HG02970 (cell line): ENCODE data around the gene TBR1.

ENCODE experiments used
- ATAC-seq: cut with Tn5 transposase; IDR thresholded peaks from one replicate; pipeline ENCODE4 v1.9.1; 2021; ENCODE audit warnings: mild to moderate bottlenecking, moderate library complexity, moderate number of reproducible peaks; ENCODE audit not compliant: unreplicated experiment, low FRiP score

The TBR1 gene

DNA sequence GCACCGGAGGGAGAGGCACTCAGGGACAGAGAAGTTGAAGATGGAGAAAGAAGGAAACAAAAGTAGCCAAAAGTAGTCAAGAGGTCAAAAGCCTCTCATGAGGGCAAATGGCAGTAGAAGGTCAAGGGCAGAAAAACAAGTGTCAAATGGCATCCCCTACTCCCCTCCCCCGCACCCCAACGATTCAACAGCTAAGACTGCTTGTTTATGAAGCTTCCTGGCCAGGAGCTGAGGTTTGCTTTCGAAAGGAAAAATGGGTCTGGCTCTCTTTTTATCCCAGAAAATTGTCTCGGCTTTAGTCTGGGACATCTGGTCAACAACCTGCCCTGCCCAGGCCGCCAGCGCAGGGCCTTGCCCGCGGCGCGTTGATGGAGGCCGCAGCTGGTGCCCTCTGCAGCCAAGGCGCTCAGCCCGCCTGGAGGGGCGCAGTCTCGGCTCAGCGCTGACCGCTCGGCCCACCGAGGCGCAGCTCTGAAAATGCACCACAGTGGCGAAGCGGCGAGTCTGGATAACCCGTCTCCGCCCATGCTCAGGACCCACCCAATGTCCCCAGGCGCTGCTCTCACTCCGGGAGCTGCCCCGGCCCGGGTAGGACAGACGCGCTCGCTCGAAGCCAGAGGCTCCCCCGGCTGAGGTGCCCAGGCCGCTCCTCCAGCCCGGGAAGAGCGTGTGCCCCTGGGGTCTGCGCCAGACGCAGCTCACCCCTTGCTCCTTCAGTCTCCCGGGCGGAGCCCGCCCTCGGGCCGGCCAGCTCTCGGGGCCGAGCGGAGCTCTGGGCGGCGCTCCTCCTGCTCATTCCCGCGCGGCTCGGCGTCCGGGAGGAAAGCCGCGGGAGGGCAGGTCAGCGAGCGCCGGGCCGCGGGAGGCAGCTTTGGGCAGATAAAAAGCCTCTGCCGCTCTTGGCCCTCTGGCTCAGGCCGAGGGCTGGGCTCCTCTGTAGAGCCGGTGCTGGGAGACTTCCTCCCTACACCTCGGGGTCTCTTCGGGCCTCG is 1.8 kb upstream of the TBR1 start:
- ATAC-seq, result no peak

DNA sequence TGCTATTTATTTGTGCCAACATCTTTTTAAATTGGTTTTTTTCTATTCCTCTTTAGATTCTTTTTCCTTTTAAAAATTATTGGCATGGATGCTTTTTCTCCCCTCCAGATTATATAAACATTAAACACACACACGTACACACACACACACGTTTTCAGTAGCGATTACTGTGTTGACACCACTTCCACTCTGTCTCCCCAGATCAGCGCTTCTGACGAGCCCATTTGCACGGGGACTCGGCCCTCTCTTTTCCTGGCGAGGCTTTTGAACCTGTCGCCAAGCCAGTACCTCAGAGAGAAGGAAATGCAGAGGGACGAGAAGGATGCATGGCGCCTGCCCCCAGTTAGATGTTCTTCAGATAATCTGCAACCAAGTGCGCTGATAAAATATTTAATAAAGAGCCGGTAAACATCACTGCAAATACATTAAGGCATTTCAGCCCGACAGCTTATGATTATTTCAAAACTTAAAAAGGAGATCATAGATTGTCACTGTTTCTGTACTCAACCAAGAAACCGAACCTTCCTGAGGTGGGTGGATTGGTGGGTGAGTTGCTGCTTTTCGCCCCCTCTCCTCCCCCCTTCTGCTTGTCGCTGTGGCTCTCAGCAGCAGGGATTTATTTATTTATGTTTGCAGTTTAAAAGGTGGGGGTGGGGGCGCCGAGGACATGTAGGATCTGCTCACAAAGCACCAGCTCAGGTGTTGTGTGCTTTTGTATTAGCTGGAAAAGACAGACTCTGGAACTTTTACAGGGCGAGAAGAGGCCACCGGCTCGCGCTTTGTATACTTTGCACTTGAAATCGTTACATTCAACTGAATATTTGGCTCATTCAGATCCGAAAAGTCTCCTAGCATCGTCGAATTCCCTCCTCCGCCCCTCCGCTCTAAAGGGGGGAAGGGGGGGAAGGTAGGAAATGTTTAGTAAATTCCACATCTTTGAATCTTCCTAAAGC is 787 bp upstream of the TBR1 start:
- no peak for ATAC-seq

DNA sequence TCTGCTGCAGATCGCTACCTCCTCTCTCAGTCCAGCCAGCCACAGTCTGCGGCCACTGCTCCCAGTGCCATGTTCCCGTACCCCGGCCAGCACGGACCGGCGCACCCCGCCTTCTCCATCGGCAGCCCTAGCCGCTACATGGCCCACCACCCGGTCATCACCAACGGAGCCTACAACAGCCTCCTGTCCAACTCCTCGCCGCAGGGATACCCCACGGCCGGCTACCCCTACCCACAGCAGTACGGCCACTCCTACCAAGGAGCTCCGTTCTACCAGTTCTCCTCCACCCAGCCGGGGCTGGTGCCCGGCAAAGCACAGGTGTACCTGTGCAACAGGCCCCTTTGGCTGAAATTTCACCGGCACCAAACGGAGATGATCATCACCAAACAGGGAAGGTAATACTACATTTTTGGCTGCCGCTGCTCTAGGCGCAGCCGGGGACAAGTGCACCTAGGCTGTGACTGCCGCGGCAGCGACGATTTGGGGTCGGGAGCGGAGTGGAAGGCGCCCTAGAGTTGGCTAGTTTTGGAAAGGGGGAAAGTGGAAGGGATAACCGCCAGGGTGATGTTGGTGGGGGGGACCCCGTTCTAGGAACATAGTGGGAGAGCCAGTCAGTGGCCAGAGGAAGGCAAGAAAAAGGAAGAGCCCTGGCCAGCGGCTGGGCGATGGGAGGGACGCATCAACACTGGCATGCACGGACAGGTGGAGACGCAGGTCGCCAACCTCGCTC is 776 bp downstream of the TBR1 start:
- no peak for ATAC-seq

DNA sequence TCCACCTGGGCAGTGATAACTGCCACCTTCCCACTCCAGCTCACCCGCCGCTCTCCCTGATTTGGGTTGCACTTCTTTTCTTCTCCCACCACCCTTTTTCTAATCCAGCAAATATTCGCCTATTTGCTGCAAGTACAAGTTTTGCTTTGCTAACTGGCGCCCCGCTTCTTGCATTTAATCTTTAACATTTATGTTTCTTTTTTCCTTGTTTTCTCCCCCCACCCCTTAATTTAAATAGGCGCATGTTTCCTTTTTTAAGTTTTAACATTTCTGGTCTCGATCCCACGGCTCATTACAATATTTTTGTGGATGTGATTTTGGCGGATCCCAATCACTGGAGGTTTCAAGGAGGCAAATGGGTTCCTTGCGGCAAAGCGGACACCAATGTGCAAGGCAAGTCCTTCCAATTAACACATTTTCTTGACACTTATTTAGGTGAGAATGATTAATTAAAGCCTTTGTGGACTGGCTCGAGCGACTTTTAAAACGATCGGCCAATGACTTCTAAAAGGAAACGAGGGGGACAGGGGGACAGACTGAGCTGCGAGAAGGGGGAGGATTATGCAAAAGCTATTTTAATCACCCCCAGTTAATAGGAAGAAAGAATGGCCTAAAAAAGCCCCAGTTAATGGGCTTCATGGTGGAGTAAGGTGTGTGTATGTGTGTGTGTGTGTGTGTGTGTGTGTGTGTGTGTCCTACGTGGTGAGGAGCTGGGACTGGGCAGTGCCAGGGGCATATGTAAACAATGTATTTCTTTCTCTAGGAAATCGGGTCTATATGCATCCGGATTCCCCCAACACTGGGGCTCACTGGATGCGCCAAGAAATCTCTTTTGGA is 1.6 kb downstream of the TBR1 start:
- no peak for ATAC-seq

DNA sequence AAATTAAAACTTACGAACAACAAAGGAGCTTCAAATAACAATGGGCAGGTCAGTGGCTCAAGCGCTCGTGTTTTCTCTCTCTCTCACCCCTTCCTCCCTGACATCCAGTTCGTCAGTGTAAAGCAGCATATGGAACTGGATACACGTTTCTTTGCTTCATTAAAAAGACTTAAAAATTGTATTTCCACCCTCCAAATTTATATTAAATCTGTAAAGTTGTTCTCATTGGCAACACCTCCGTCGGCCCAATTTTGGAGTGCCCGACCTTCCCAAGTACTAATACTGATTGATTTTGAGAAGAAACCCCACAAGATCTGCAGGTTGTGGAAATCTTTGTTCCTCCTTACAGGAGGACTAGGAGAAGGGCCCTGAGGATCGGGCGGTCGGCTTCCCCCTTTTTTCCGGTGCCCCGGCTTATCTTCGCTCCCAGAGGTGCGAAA is 2.2 kb downstream of the TBR1 start:
- no peak for ATAC-seq

DNA sequence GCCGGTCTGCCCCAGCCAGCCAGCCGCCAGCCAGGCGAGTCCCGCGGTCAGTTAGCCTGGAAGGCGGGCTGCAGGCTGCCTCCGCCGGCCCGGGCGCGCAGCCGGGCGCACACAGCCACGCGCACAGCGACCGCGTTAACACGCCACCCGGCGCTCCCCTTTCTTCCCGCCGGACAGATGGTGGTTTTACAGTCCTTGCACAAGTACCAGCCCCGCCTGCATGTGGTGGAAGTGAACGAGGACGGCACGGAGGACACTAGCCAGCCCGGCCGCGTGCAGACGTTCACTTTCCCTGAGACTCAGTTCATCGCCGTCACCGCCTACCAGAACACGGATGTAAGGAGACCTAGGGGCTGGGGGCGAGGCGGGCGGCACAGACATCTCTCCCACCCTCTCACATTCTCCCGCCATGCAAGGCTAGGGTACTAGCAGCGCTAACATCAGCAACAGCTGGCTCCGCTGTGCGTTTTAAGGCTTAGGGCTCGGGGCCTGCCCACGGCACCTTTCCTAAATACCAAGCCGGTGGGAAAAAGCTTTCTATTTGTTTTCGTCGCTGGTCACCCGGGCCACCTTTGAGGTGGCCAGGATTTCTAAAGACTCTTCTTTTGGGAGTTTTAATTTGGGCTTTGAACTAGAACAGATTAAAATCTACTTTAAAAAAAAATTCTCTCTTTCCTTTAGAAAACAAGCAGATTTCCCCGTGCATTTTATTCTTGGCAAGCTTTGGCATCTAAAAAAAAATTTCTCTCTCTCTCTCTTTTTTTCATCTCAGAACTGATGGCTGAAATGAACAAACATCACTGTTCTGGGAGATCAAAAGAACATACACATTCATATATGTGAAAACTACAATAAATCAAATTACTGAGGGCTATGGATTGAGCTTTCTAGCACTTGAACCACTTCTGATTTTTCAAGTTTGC is 2.9 kb downstream of the TBR1 start:
- ATAC-seq, result no peak

DNA sequence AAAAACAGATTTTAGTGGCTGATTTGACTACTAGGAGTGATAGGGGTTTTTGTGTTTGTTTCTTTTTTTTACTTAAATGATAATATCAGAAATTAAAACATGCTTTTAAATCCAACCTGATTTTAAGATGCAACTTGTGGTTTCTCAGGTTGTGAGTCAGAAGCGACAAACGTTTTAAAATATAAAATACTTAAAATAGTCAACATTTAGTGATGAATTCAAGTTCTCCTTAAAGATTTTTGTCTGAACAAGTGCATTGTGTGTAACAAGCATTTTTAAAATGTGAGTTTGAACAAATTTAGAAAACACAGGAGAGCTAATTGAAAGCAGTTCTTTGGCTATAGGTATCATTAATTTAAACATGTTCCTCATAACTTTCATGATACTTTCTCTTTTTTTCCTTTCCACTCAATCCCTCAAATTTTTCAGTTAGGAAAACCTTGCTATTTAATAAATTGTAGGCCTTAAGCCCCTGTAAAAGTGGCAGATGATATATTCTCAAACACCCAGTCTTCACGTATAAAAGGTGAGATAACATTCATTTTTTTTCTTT is 3.6 kb downstream of the TBR1 start:
- ATAC-seq, result no peak

DNA sequence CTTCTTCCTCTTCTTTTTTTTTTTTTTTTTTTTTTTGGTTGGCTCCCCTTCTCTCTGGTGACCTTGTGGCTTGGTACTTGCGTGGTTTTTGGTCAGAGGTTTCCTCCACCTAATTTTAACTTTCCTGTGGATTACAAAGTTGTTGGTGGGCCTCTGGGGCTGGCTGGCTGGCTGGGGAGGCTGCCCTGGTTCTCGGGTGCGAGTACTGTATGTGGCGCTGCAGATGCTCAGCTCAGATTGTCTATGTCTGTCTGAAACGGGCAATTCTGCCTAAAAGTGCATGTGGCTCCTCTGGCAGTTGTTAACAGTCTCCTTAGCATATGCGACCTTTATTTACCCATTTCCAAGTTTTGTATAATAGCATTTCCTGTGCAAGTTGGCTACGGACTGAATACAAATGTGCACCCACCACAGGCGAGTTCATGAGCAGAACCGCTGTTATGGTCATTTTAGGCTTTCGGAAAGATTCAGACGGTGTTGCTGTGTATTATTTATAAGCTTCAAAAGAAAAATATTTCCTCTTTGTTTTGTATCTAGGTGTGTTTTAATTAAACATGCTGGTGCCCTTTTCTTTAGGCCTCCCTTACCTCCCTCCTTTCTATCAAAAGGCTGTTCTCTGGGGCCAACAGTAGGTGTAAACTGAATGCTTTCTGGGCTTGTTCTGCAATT is 4.4 kb downstream of the TBR1 start:
- no peak for ATAC-seq

DNA sequence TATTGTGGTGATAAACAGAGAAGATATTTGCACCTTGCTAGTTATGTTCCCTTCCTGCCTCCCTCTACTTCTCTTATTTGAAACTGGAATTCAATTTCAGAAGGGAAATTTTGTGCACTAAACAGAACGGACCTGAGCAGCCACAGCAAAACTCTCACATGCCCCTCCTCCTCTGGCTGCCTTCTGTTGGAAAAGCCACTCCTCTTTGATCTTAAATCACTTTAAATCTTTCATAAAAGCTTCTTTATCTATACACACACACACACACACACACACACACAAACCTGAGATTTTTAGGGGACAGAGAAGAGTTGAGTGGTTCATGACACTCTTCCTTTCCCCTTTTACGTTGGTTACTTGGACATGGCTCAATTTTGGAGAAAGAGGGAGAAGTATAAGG is 5.6 kb downstream of the TBR1 start:
- ATAC-seq, result no peak

DNA sequence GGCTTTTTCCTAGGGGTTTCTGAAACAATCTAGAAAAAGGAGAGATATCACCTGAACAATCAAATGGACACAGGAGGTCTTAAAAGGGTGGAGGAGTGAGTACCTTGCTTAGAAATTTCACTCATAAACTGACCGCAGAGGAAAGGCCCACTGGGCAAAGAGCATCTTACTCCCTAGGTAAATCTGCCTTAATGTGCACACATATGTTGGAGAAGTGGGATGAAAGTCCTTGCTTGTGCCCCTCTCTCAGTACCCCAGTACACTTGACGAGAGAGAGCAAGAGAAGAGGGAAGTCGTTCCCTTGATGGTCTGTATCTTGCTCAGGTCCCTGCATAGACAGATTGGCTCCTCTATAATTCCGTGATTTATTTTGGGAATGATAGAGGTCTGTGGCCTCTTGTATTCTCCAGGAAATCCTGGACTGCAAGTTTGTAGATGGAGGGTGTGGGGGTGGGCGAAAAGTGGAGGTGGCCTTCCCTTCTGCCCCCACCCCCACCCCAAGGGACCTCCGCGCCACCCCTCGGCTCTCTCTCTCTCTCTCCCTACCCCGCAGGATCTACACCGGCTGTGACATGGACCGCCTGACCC is 6.8 kb downstream of the TBR1 start:
- ATAC-seq, result no peak

DNA sequence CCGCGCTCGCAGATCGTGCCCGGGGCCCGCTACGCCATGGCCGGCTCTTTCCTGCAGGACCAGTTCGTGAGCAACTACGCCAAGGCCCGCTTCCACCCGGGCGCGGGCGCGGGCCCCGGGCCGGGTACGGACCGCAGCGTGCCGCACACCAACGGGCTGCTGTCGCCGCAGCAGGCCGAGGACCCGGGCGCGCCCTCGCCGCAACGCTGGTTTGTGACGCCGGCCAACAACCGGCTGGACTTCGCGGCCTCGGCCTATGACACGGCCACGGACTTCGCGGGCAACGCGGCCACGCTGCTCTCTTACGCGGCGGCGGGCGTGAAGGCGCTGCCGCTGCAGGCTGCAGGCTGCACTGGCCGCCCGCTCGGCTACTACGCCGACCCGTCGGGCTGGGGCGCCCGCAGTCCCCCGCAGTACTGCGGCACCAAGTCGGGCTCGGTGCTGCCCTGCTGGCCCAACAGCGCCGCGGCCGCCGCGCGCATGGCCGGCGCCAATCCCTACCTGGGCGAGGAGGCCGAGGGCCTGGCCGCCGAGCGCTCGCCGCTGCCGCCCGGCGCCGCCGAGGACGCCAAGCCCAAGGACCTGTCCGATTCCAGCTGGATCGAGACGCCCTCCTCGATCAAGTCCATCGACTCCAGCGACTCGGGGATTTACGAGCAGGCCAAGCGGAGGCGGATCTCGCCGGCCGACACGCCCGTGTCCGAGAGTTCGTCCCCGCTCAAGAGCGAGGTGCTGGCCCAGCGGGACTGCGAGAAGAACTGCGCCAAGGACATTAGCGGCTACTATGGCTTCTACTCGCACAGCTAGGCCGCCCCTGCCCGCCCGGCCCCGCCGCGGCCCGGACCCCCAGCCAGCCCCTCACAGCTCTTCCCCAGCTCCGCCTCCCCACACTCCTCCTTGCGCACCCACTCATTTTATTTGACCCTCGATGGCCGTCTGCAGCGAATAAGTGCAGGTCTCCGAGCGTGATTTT is 7.6 kb downstream of the TBR1 start:
- ATAC-seq, result no peak

DNA sequence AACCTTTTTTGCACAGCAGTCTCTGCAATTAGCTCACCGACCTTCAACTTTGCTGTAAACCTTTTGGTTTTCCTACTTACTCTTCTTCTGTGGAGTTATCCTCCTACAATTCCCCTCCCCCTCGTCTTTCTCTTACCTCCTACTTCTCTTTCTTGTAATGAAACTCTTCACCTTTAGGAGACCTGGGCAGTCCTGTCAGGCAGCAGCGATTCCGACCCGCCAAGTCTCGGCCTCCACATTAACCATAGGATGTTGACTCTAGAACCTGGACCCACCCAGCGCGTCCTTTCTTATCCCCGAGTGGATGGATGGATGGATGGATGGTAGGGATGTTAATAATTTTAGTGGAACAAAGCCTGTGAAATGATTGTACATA is 8.3 kb downstream of the TBR1 start:
- ATAC-seq, result no peak

DNA sequence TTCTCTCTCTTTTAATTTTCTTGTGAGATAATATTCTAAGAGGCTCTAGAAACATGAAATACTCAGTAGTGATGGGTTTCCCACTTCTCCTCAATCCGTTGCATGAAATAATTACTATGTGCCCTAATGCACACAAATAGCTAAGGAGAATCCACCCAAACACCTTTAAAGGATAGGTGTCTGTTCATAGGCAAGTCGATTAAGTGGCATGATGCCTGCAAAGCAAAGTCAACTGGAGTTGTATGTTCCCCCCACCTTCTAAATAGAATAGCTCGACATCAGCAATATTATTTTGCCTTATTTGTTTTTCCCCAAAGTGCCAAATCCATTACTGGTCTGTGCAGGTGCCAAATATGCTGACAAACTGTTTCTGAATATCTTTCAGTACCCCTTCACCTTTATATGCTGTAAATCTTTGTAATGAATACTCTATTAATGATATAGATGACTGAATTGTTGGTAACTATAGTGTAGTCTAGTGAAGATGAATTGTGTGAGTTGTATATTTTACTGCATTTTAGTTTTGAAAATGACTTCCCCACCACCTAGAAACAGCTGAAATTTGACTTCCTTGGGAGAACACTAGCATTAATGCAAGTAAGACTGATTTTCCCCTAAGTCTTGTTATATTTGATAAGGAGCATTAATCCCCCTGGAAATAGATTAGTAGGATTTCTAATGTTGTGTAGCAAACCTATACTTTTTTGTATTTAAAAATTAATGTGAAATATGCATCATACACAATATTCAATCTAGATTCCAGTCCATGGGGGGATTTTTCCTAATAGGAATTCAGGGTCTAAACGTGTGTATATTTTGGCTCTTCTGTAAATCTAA is 9.0 kb downstream of the TBR1 start:
- no peak for ATAC-seq

DNA sequence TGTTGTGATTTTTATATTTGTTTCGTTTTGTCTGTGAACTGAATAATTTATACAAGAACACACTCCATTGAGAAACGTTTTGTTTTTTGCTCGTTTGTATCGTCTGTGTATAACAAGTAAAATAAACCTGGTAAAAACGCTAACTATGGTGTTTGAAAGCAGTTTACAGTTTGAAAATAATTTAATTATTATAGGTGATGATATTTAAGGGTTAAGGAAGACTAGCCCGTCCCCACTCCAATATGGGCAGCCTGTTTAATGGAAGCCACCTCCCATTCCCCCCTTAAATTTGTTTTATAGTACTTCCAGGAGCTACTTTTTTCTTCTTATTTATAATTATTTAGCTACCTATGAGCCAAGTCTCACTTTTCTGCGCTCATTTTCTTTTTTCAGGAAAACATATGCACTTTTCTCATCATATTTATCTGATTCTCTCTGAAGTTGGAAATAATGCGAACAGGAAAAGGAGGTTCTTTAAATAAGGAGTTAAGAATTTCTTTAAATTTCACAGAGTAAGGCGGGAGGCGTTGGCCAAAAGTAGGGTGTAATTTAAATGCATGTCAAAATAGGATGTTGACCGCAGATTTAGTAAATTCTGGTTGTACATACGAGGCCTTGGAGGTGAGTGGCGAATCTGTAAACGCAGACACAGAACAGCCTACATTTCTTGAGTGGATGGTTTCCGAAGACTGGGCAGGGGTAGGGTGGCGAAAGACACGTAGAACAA is 9.8 kb downstream of the TBR1 start:
- no peak for ATAC-seq

DNA sequence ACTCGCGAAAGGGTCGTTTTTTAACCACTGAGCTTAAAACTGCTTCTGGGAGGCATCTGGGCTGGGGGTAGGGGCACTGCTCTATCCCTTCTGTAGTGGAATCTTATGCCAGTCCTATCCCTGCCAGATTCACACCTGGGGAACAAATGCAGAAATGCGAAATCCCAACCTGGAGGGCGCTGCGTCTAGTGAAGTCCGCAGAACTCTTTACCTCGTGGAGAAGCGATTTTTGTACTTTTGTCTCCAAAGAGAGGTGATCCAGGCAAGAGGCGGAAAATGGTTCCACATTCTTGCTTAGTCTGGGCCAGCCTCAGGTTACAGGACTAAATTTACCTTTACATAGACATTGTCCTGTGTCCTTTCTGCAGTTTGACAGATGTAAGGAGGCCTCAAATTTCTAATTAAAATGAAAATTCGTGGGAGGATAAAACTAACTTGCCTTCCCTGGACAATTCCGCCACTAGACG is 10.4 kb downstream of the TBR1 start:
- no peak for ATAC-seq
